ENCODE results near the gene LTBP3. TPM values are rescaled to one million over a fixed set of nuclear protein-coding genes. Genes with fewer than 3 reads are reported as not detected.

LTBP3 gene
- total RNA-seq, 4 donors from 2014 or later, result 18.5 to 56.6 (median 35.6) TPM

DNA sequence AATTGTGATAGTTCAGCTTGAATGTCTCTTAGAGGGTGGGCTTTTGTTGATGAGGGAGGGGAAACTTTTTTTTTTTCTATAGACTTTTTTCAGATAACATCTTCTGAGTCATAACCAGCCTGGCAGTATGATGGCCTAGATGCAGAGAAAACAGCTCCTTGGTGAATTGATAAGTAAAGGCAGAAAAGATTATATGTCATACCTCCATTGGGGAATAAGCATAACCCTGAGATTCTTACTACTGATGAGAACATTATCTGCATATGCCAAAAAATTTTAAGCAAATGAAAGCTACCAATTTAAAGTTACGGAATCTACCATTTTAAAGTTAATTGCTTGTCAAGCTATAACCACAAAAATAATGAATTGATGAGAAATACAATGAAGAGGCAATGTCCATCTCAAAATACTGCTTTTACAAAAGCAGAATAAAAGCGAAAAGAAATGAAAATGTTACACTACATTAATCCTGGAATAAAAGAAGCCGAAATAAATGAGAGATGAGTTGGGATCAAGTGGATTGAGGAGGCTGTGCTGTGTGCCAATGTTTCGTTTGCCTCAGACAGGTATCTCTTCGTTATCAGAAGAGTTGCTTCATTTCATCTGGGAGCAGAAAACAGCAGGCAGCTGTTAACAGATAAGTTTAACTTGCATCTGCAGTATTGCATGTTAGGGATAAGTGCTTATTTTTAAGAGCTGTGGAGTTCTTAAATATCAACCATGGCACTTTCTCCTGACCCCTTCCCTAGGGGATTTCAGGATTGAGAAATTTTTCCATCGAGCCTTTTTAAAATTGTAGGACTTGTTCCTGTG is 55.4 kb downstream of the LTBP3 start:
- in situ Hi-C loops (cut with MboI; ENCODE audit: low sequenced_read_pairs in 4 of 4) (loop anchor here in 1 of 4 donors (10.0 kb wide), 1 partner anchor 78 kb away; the partner anchor contains the start of gene NEAT1), intact Hi-C loops (cut with DNase I; ENCODE audit: low total_unique reads) (no loop called here)
- peak in 1 of 2 donors; percentile 50 for TF ChIP-seq POLR2A (IDR thresholded peaks at IDR 0.05)
- TF ChIP-seq, protein P1, sequence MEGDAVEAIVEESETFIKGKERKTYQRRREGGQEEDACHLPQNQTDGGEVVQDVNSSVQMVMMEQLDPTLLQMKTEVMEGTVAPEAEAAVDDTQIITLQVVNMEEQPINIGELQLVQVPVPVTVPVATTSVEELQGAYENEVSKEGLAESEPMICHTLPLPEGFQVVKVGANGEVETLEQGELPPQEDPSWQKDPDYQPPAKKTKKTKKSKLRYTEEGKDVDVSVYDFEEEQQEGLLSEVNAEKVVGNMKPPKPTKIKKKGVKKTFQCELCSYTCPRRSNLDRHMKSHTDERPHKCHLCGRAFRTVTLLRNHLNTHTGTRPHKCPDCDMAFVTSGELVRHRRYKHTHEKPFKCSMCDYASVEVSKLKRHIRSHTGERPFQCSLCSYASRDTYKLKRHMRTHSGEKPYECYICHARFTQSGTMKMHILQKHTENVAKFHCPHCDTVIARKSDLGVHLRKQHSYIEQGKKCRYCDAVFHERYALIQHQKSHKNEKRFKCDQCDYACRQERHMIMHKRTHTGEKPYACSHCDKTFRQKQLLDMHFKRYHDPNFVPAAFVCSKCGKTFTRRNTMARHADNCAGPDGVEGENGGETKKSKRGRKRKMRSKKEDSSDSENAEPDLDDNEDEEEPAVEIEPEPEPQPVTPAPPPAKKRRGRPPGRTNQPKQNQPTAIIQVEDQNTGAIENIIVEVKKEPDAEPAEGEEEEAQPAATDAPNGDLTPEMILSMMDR (IDR thresholded peaks at IDR 0.05 in 4 of 5, conservative IDR thresholded peaks at IDR 0.05 in 1 of 5), result no peak
- Histone ChIP-seq H3K27me3 (no peaks in the 10 kb centered on the region), H3K4me1 (peaks cover 30 to 32% of the 10 kb centered on the region in 2 donors), H3K4me3 (peak overlapping the region; percentile 81 to 93 (median 91)), H3K27ac (peak overlapping the region; percentile 91 to 99 (median 94)), H3K9me3 (no peaks in the 10 kb centered on the region), H3K36me3 (peaks cover 30 to 66% of the 10 kb centered on the region in 2 donors)
- ATAC-seq (no peak), DNase-seq (no peak)

DNA sequence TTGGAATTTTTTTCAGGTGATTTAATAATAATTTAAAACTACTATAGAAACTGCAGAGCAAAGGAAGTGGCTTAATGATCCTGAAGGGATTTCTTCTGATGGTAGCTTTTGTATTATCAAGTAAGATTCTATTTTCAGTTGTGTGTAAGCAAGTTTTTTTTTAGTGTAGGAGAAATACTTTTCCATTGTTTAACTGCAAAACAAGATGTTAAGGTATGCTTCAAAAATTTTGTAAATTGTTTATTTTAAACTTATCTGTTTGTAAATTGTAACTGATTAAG is 55.9 kb downstream of the LTBP3 start:
- in situ Hi-C loops (cut with MboI; ENCODE audit: low sequenced_read_pairs in 4 of 4), result loop anchor here in 1 of 4 donors (10.0 kb wide), 1 partner anchor 77 kb away; the partner anchor contains the start of gene NEAT1
- H3K4me1 ChIP-seq, result peaks cover 28 to 29% of the 10 kb centered on the region in 2 donors
- H3K36me3 ChIP-seq, result peaks cover 30 to 66% of the 10 kb centered on the region in 2 donors
- peak overlapping the region; percentile 81 to 93 (median 91) for H3K4me3 ChIP-seq
- peak overlapping the region; percentile 91 to 99 (median 94) for H3K27ac ChIP-seq
- DNase-seq (no peak), ATAC-seq (no peak)
- no peaks in the 10 kb centered on the region for H3K9me3 ChIP-seq
- no peaks in the 10 kb centered on the region for H3K27me3 ChIP-seq
- no peak for TF ChIP-seq POLR2A (IDR thresholded peaks at IDR 0.05)
- TF ChIP-seq, protein P1 (IDR thresholded peaks at IDR 0.05 in 4 of 5, conservative IDR thresholded peaks at IDR 0.05 in 1 of 5), result no peak
- intact Hi-C loops (cut with DNase I; ENCODE audit: low total_unique reads), result no loop called here

DNA sequence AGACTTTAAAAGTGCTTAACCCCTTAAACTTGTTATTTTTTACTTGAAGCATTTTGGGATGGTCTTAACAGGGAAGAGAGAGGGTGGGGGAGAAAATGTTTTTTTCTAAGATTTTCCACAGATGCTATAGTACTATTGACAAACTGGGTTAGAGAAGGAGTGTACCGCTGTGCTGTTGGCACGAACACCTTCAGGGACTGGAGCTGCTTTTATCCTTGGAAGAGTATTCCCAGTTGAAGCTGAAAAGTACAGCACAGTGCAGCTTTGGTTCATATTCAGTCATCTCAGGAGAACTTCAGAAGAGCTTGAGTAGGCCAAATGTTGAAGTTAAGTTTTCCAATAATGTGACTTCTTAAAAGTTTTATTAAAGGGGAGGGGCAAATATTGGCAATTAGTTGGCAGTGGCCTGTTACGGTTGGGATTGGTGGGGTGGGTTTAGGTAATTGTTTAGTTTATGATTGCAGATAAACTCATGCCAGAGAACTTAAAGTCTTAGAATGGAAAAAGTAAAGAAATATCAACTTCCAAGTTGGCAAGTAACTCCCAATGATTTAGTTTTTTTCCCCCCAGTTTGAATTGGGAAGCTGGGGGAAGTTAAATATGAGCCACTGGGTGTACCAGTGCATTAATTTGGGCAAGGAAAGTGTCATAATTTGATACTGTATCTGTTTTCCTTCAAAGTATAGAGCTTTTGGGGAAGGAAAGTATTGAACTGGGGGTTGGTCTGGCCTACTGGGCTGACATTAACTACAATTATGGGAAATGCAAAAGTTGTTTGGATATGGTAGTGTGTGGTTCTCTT is 56.5 kb downstream of the LTBP3 start:
- TF ChIP-seq POLR2A (IDR thresholded peaks at IDR 0.05), result peak in 1 of 2 donors; percentile 7
- TF ChIP-seq, protein P1 (IDR thresholded peaks at IDR 0.05 in 4 of 5, conservative IDR thresholded peaks at IDR 0.05 in 1 of 5), result peak in 1 of 5 experiments; percentile 9
- in situ Hi-C loops (cut with MboI; ENCODE audit: low sequenced_read_pairs in 4 of 4), result loop anchor here in 1 of 4 donors (10.0 kb wide), 1 partner anchor 77 kb away; the partner anchor contains the start of gene NEAT1
- Histone ChIP-seq H3K4me1 (peaks cover 28% of the 10 kb centered on the region in 2 donors), H3K27ac (peak overlapping the region; percentile 91 to 99 (median 94)), H3K27me3 (no peaks in the 10 kb centered on the region), H3K4me3 (peak overlapping the region; percentile 81 to 93 (median 91)), H3K36me3 (peaks cover 30 to 66% of the 10 kb centered on the region in 2 donors), H3K9me3 (no peaks in the 10 kb centered on the region)
- DNase-seq, result no peak
- intact Hi-C loops (cut with DNase I; ENCODE audit: low total_unique reads), result no loop called here
- no peak for ATAC-seq

DNA sequence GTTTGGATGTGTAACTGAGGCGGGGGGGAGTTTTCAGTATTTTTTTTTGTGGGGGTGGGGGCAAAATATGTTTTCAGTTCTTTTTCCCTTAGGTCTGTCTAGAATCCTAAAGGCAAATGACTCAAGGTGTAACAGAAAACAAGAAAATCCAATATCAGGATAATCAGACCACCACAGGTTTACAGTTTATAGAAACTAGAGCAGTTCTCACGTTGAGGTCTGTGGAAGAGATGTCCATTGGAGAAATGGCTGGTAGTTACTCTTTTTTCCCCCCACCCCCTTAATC is 57.0 kb downstream of the LTBP3 start:
- intact Hi-C loops (cut with DNase I; ENCODE audit: low total_unique reads) (no loop called here), in situ Hi-C loops (cut with MboI; ENCODE audit: low sequenced_read_pairs in 4 of 4) (loop anchor here in 1 of 4 donors (10.0 kb wide), 1 partner anchor 76 kb away; the partner anchor contains the start of gene NEAT1)
- no peak for ATAC-seq
- no peak for TF ChIP-seq POLR2A (IDR thresholded peaks at IDR 0.05)
- TF ChIP-seq, protein P1 (IDR thresholded peaks at IDR 0.05 in 4 of 5, conservative IDR thresholded peaks at IDR 0.05 in 1 of 5), result no peak
- H3K9me3 ChIP-seq, result no peaks in the 10 kb centered on the region
- H3K4me1 ChIP-seq, result peaks cover 28 to 29% of the 10 kb centered on the region in 2 donors
- peaks cover 30 to 63% of the 10 kb centered on the region in 2 donors for H3K36me3 ChIP-seq
- peak overlapping the region; percentile 81 to 93 (median 91) for H3K4me3 ChIP-seq
- H3K27me3 ChIP-seq, result no peaks in the 10 kb centered on the region
- no peak for DNase-seq
- peak overlapping the region; percentile 91 to 99 (median 94) for H3K27ac ChIP-seq

Measured in gastrocnemius medialis (tissue), 4 donors.